ENCODE results near the gene SEC24C.
"Not testable (repeated sequence)": the region's sequence is repeated elsewhere in the genome, so short reads cannot be mapped to it uniquely, and the experiment has no call there.

- not testable (repeated sequence) for TF ChIP-seq CTCF (conservative IDR thresholded peaks at IDR 0.05; ENCODE audit: low read length); EZH2phosphoT487 (IDR thresholded peaks at IDR 0.05; ENCODE audit: borderline replicate concordance, low read depth, low read length)
These were observed 46.5 kb upstream of the SEC24C start, which contains the start of gene AGAP5 for GRCh38 chr10:73697675-73698159.
